NCI-H2196 (cell line): Measurements from ENCODE around the gene TBL1X.

Experiments used
- DNase-seq: peaks from one replicate; lab custom pipeline; 2025; ENCODE audit not compliant: unreplicated experiment; lab: John Stamatoyannopoulos, UW

The TBL1X gene

GRCh38 chrX:9659571-9660195, 194.8 kb downstream of the TBL1X start:
- DNase-seq = no peak

- DNase-seq = no peak
These were observed 197.3 kb downstream of the TBL1X start for GRCh38 chrX:9662148-9662547.

- DNase-seq = no peak
These were observed 198.4 kb downstream of the TBL1X start for GRCh38 chrX:9663216-9663615.

GRCh38 chrX:9664224-9664623, 199.4 kb downstream of the TBL1X start:
- DNase-seq = no peak

DNA sequence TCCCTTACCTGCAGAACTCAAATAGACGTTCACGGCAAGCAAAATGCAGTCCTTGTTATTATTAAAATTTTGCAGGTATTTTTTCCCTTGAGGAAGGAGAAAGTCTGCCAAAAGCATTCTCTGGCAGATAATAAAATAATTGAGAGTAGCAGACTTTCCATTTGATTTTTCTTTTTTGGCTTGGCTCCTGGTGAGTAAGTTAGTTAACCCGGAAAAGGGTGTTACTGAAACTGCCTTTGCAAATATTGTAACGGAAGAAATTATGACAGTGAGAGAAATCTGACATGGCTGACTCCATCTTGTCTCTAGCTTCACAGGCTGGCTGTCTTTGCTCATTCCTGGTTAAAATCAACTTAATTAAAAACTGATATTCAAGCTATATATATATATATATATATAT, 200.3 kb downstream of the TBL1X start:
- DNase-seq = no peak

DNA sequence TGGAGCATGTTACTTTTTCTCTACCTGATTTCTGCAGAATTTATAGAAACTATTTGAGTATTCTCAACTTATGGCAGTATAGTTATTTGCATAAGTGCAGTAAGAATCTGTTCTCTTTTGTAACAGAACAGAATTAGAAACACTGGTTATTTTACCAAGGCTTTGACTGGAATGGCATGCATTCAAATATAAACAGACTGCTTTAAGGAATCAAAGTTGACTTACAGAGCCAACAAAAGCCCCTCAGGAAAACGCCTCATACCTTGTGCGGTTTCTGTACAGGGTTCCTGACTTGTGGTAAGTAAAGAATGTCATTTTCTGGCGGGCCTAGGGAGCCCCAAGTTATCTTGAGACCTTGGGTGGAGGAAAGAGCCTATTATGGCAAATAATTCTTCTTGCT, 203.7 kb downstream of the TBL1X start:
- DNase-seq = no peak

- no peak for DNase-seq
These were observed 205.4 kb downstream of the TBL1X start for GRCh38 chrX:9670136-9670814.

DNA sequence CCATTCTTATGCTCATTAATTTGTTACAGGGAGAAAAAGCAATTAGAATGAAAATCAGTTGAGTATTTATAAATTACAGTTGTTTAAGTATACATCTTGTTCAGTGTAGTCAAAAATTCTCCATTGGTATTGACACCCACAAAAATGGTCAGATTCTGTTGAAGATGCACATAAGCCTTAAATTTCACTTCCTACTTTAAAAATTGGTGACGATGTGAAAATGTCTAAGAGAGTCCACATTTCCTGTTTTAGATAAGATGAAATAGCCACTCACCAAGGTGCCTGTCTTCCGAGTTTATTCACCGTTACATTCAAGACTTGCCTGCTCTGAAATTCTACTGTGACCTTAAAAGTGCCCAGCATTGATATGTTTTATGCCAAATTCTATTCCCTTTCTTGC, 207.1 kb downstream of the TBL1X start:
- DNase-seq = no peak

DNA sequence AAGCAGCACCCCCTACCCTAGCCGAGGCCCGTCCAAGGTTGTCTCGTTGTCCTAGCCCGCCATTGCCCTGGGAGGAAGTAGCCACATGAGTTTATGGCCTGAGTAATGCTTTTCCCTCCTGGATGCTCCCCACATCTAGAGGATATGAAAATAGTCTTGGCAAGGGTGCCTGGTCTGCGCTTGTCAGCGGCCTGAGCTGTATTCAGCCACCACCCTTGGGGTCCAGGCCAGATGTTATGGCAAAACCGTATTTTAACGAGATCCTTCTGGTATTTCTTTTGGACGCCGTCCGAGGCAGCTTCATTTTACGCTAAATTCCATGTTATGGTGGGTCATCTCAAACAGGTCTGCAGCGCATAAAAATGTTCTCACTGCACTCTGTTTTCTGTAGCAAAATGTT, 211.4 kb downstream of the TBL1X start:
- DNase-seq = no peak

- no peak for DNase-seq
These were observed 211.9 kb downstream of the TBL1X start for GRCh38 chrX:9676738-9677097.

- no peak for DNase-seq
These were observed 212.4 kb downstream of the TBL1X start for GRCh38 chrX:9677098-9677739.

DNA sequence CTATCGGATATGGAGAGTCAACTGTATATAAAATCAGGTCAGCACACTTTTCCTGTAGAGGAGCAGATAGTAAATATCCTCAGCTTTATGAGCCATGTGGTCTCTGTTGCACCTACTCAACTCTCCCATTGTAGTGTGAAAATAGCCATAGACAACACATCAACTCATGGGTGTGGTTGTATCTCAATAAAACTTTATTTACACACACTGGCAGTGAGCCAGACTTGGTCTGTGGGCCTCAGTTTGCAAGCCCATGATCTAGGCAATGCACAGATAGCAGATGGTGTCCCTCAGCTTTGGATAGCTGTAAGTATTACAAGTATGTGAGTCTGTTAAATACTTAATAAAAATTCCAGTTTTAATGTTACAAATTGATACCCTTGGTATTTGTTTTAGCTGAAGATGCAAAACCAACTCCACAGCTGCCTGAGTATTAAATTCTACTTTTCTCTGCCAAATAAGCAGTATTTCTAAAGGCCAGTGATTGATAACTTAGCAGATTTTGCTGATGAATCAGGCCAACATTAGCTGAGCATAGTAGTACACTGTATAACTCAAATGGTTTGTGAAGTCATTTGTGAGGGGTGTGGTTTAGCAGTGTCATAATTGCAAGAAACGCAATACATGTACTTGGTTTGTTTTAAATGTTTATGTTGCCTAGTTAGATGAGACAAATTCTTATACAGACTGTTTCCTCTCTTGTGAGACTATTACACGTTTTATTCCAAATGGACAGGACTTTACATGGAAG, 213.5 kb downstream of the TBL1X start:
- DNase-seq = no peak

GRCh38 chrX:9681011-9681410, 216.2 kb downstream of the TBL1X start:
- DNase-seq = no peak

DNA sequence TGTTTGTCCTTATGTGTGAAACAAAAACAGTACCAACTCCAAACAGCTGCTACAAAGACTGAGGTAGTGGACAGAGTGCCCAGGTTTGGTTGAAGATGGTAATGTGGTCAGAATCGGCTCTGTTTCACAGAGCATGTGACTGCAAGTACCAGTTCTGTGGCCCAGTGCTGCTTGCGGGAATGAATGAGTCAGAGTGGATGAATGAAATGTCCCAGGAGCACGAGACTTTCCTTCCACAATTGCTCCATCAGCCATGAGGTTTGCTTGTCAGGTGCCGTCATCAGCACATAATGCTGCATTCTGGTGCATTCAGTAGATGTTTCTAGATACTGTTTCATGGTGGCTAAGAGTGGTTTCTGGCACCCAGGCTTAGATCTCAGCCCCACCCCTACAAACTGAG, 216.6 kb downstream of the TBL1X start:
- DNase-seq = no peak

DNA sequence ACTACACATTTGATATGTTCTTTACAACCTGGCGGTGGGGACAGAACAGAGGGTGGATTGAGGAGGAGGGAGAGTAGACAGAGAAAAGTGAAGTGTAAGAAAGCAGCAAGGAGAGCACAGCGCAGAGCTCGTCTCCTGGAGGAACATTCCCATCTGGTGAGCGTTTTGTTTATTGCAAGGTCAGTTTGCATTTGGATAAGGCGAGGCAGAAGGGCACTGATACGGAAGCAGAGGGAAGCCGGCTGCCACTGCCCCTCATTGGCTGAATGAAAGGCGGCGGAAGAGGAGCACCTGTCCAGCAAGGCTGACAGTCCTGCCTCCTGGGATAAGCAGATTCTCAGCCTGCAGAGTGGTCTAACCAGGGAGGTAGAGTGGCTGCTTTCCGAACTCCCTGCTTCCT, 217.6 kb downstream of the TBL1X start:
- DNase-seq = no peak

GRCh38 chrX:9682861-9683260, 218.0 kb downstream of the TBL1X start:
- no peak for DNase-seq

- DNase-seq = no peak
These were observed 218.5 kb downstream of the TBL1X start for GRCh38 chrX:9683350-9683749.

DNA sequence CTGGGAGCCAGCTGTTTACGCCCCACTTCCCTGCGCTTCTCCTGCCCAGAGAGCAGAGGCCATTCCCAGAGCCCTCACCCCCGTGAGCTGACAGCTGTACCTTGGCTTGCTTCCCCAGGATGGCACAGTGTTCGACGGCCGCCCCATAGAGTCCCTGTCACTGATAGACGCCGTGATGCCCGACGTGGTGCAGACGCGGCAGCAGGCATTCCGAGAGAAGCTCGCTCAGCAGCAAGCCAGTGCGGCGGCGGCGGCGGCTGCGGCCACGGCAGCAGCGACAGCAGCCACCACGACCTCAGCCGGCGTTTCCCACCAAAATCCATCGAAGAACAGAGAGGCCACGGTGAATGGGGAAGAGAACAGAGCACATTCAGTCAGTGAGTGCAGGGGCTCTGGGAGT, 223.0 kb downstream of the TBL1X start:
- no peak for DNase-seq

DNA sequence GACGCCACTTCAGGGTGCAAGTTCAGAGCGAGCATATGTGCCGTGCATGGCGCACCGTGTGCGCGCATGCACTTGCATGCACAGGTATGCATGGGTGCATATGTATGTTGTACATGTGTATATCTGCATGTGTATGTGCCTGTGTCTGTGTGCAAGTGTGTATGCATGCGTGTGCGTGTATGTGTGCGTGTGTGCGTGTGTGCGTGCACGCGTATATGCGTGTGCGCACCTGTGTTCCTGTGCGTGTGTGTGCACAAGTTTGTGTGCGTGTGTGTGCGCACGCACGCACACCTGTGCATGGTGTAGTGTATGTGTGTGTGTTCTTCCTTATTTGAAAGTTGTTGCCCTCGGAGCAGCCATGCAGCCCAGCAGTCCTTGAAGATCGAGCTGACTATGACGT, 224.0 kb downstream of the TBL1X start:
- no peak for DNase-seq

GRCh38 chrX:9690046-9690445, 225.2 kb downstream of the TBL1X start:
- DNase-seq = no peak

DNA sequence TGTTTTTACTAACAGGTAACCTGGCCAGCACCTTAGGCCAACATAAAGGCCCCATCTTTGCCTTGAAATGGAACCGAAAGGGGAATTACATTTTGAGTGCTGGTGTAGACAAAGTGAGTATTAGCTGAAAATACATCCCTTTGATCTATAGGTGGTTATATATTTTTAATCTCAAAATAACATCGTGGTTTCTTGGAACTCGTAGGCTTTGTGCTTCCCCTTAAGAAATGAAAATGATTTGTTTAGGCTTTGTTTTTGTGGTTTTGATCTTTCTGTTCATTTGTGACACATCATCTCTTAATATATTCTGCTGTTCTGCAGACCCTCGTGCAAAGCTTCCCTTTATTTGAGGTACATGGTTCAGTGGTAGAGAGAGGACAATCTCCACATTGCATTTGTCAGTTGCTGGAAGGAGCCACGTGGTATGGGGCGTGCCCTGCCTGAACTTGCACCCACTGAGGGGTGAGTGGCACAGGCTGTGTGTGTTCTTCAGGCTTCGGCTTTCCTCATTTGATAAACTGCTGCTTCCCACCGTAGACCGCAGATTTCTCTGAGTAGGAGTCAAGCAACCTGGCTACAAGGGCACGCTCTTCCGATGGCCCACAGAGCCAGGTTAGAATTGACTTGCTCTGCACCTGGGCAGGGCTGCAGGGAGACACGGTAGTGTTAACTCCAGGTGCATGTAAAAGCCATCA, 228.6 kb downstream of the TBL1X start:
- no peak for DNase-seq
